H9 (cell line): ENCODE results near the gene CTXN1. TPM values are rescaled to one million over a fixed set of nuclear protein-coding genes. Genes with fewer than 3 reads are reported as not detected.

Source experiments
- DNase-seq: peaks from one replicate; pipeline ENCODE4 v3.0.0-alpha.2; 2017
- H2AFZ ChIP-seq: one replicate; pipeline ENCODE4 v1.6.1; 2013; ENCODE audit warnings: mild to moderate bottlenecking, low read length, control low read depth, moderate library complexity
- H2AK5ac ChIP-seq: 2 replicates; pipeline ENCODE4 v1.6.1; 2013; ENCODE audit warnings: low read length, control low read depth, mixed read lengths; ENCODE audit not compliant: insufficient read length
- H2BK120ac ChIP-seq: one replicate; pipeline ENCODE4 v1.6.1; 2013; ENCODE audit warnings: low read depth, mild to moderate bottlenecking, low read length, control low read depth, inconsistent platforms; ENCODE audit not compliant: poor library complexity, severe bottlenecking
- H2BK12ac ChIP-seq: 2 replicates; pipeline ENCODE4 v1.6.1; 2013; ENCODE audit warnings: low read length, control low read depth, mixed read lengths, low read depth; ENCODE audit not compliant: insufficient read length
- H2BK15ac ChIP-seq: 2 replicates; pipeline ENCODE4 v1.6.1; 2013; ENCODE audit warnings: low read depth, low read length, control low read depth
- H2BK20ac ChIP-seq: one replicate; pipeline ENCODE4 v1.6.1; 2013; ENCODE audit warnings: low read depth, mild to moderate bottlenecking, low read length, control low read depth, inconsistent platforms; ENCODE audit not compliant: poor library complexity, severe bottlenecking
- H2BK5ac ChIP-seq: 2 replicates; pipeline ENCODE4 v1.6.1; 2013; ENCODE audit warnings: low read length, control low read depth, mixed read lengths; ENCODE audit not compliant: insufficient read length
- H3K14ac ChIP-seq: 2 replicates; pipeline ENCODE4 v1.6.1; 2013; ENCODE audit warnings: low read length, control low read depth; ENCODE audit not compliant: insufficient read depth
- H3K18ac ChIP-seq: 2 replicates; pipeline ENCODE4 v1.6.1; 2013; ENCODE audit warnings: low read depth, mild to moderate bottlenecking, mixed read lengths, low read length, control low read depth; ENCODE audit not compliant: insufficient read length
- H3K23ac ChIP-seq: 2 replicates; pipeline ENCODE4 v1.6.1; 2013; ENCODE audit warnings: low read length, control low read depth, mixed read lengths, low read depth; ENCODE audit not compliant: insufficient read length
- H3K23me2 ChIP-seq: 2 replicates; pipeline ENCODE4 v1.6.1; 2013; ENCODE audit warnings: low read depth, mild to moderate bottlenecking, mixed read lengths, low read length, control low read depth; ENCODE audit not compliant: insufficient read length, poor library complexity, severe bottlenecking
- H3K27ac ChIP-seq: 2 replicates; pipeline ENCODE4 v1.5.1; 2013; ENCODE audit warnings: low read length, control low read depth, mixed read lengths, low read depth; ENCODE audit not compliant: insufficient read length
- H3K27me3 ChIP-seq: 2 replicates; pipeline ENCODE4 v1.6.1; 2013; ENCODE audit warnings: low read length, control low read depth, inconsistent platforms; ENCODE audit not compliant: insufficient read depth
- H3K4ac ChIP-seq: 2 replicates; pipeline ENCODE4 v1.6.1; 2013; ENCODE audit warnings: low read depth, mild to moderate bottlenecking, control low read depth, inconsistent platforms, low read length, moderate library complexity
- H3K4me1 ChIP-seq: 2 replicates; pipeline ENCODE4 v1.6.1; 2013; ENCODE audit warnings: low read length, control low read depth, inconsistent platforms; ENCODE audit not compliant: insufficient read depth
- H3K4me2 ChIP-seq: 2 replicates; pipeline ENCODE4 v1.6.1; 2013; ENCODE audit warnings: low read length, control low read depth, mixed read lengths; ENCODE audit not compliant: insufficient read length, insufficient read depth
- H3K56ac ChIP-seq: 2 replicates; pipeline ENCODE4 v1.6.1; 2013; ENCODE audit warnings: low read depth, mild to moderate bottlenecking, mixed read lengths, low read length, control low read depth; ENCODE audit not compliant: insufficient read length
- H3K79me1 ChIP-seq: 2 replicates; pipeline ENCODE4 v1.6.1; 2013; ENCODE audit warnings: low read depth, mild to moderate bottlenecking, moderate library complexity, low read length, control low read depth, inconsistent platforms; ENCODE audit not compliant: insufficient read depth, poor library complexity, severe bottlenecking
- H3K79me2 ChIP-seq: 2 replicates; pipeline ENCODE4 v1.6.1; 2013; ENCODE audit warnings: low read length, control low read depth, inconsistent platforms; ENCODE audit not compliant: insufficient read depth
- H3K9ac ChIP-seq: 2 replicates; pipeline ENCODE4 v1.6.1; 2013; ENCODE audit warnings: low read length, control low read depth, mixed read lengths; ENCODE audit not compliant: insufficient read length; ENCODE audit errors: extremely low read depth
- H3K9me3 ChIP-seq: one replicate; pipeline ENCODE4 v1.6.1; 2013; ENCODE audit warnings: low read depth, low read length, inconsistent platforms; ENCODE audit not compliant: control insufficient read depth
- H3T11ph ChIP-seq: one replicate; pipeline ENCODE4 v1.6.1; 2013; ENCODE audit warnings: mild to moderate bottlenecking, low read length, control low read depth, inconsistent platforms
- H4K20me1 ChIP-seq: one replicate; pipeline ENCODE4 v1.6.1; 2013; ENCODE audit not compliant: control insufficient read depth, insufficient read length, insufficient read depth
- H4K5ac ChIP-seq: 2 replicates; pipeline ENCODE4 v1.6.1; 2013; ENCODE audit warnings: low read depth, mild to moderate bottlenecking, mixed read lengths, low read length, control low read depth; ENCODE audit not compliant: insufficient read length
- H4K8ac ChIP-seq: replicated peaks from 2 replicates; pipeline ENCODE4 v1.6.1; 2013; ENCODE audit warnings: low read length, control low read depth, mixed read lengths, low read depth; ENCODE audit not compliant: insufficient read length
- H4K91ac ChIP-seq: 2 replicates; pipeline ENCODE4 v1.6.1; 2013; ENCODE audit warnings: low read depth, mild to moderate bottlenecking, moderate library complexity, mixed read lengths, low read length, control low read depth; ENCODE audit not compliant: insufficient read length
- H3K27ac Mint-ChIP-seq, 3 experiments: 2 replicates in 2 of 3; 3 replicates in 1 of 3; pipeline ENCODE4 v1.8.0; 2020 to 2021; ENCODE audit warnings: mixed read lengths in 3 of 3, mild to moderate bottlenecking in 1 of 3, moderate library complexity in 1 of 3
- H3K27me3 Mint-ChIP-seq: 2 replicates; pipeline ENCODE4 v1.8.0; 2021; ENCODE audit warnings: low read depth, mild to moderate bottlenecking, moderate library complexity, mixed read lengths
- H3K36me3 Mint-ChIP-seq, 3 experiments: 2 replicates in 2 of 3; 3 replicates in 1 of 3; pipeline ENCODE4 v1.8.0; 2020 to 2021; ENCODE audit warnings: low read depth in 3 of 3, mixed read lengths in 3 of 3; ENCODE audit not compliant: insufficient read depth in 1 of 3
- H3K4me1 Mint-ChIP-seq, 2 experiments: 2 replicates each; pipeline ENCODE4 v1.8.0; 2020; ENCODE audit warnings: mixed read lengths in 2 of 2
- H3K4me3 Mint-ChIP-seq, 2 experiments: 2 replicates in 1 of 2; 3 replicates in 1 of 2; pipeline ENCODE4 v1.8.0; 2020 to 2021; ENCODE audit warnings: mild to moderate bottlenecking in 2 of 2, mixed read lengths in 2 of 2, moderate library complexity in 1 of 2
- H3K9me3 Mint-ChIP-seq, 2 experiments: 2 replicates in 1 of 2; 3 replicates in 1 of 2; pipeline ENCODE4 v1.8.0; 2020; ENCODE audit warnings: mild to moderate bottlenecking in 2 of 2, mixed read lengths in 2 of 2, moderate library complexity in 1 of 2
- CTCF ChIP-seq: fragments of 200-600 bp; sonication (generic); conservative IDR thresholded peaks from 3 replicates; pipeline ENCODE4 v1.8.0; 2021; ENCODE audit warnings: antibody characterized with exemption, mild to moderate bottlenecking
- WGBS: extraction: QIAGEN DNeasy Blood & Tissue Kit; methylation state at CpG from one replicate; pipeline ENCODE4 v1.1.7; 2013; ENCODE audit warnings: missing lambda C conversion rate, low lambda C conversion rate, mixed read lengths; ENCODE audit not compliant: insufficient read length; ENCODE audit errors: extremely low coverage; 5-methylcytosine and 5-hydroxymethylcytosine counted together
- total RNA-seq: library from RNA; stranded (reverse); gene quantifications from 2 replicates; pipeline ENCODE4 v1.2.1, GENCODE V29; 2021

CTXN1 gene
- total RNA-seq, 1 experiment from 2014 or later: 22.7 TPM

- no peak overlapping the region for H4K91ac ChIP-seq
- H3K27me3 Mint-ChIP-seq: peaks cover 27% of the 10 kb centered on the region
- H3K4me2 ChIP-seq: peak overlapping the region; percentile 82
- H3K4me1 ChIP-seq: no peaks in the 10 kb centered on the region
- H3K4ac ChIP-seq: no peak overlapping the region
- H3K23me2 ChIP-seq: peaks cover 3% of the 10 kb centered on the region
- H3K9ac ChIP-seq: no peak overlapping the region
- no peaks in the 10 kb centered on the region for H3K27me3 ChIP-seq
- no CpG with 5 or more reads among the region's 16 CpGs for WGBS
- no peaks in the 10 kb centered on the region; the same call in 1 of the 2 replicates for H3K79me2 ChIP-seq
- no peak overlapping the region for H2BK120ac ChIP-seq
- no peak overlapping the region for H2AFZ ChIP-seq
- H4K20me1 ChIP-seq: no peaks in the 10 kb centered on the region
- peak overlapping the region in 1 of 2 experiments; percentile 76; a peak in 3 of 5 replicates for H3K4me3 Mint-ChIP-seq
- H3K23ac ChIP-seq: no peak overlapping the region
- no peak overlapping the region for H3K18ac ChIP-seq
- H2AK5ac ChIP-seq: no peak overlapping the region
- no peak overlapping the region for H3K14ac ChIP-seq
- H3K79me1 ChIP-seq: no peaks in the 10 kb centered on the region
- H3T11ph ChIP-seq: no peak overlapping the region
- no peak overlapping the region for H2BK5ac ChIP-seq
- DNase-seq: peak; percentile 65
- no peaks in the 10 kb centered on the region for H3K9me3 ChIP-seq
- H4K5ac ChIP-seq: no peak overlapping the region
- no peak overlapping the region for H3K27ac Mint-ChIP-seq
- no peak for TF ChIP-seq CTCF
- H2BK15ac ChIP-seq: no peak overlapping the region
- H3K36me3 Mint-ChIP-seq: no peaks in the 10 kb centered on the region
- no peak overlapping the region for H3K56ac ChIP-seq
- H3K9me3 Mint-ChIP-seq: peaks cover 1 to 3% of the 10 kb centered on the region in 2 experiments; a peak in 3 of 5 replicates
- H4K8ac ChIP-seq: no peak overlapping the region
- peak overlapping the region; percentile 7 for H2BK12ac ChIP-seq
- no peak overlapping the region for H2BK20ac ChIP-seq
- no peak overlapping the region for H3K27ac ChIP-seq
- peaks cover 4 to 11% of the 10 kb centered on the region in 2 experiments for H3K4me1 Mint-ChIP-seq
Measured at GRCh38 chr19:7887408-7888144, 38.4 kb downstream of the CTXN1 start.
